EH (cell line): ENCODE data around the gene C17orf100.
"Not testable (repeated sequence)": the region's sequence is repeated elsewhere in the genome, so short reads cannot be mapped to it uniquely, and the experiment has no call there.

Experiments
- DNase-seq: peaks from one replicate; pipeline ENCODE4 v3.0.0-alpha.2; 2015; ENCODE audit warnings: low read depth

The C17orf100 gene

DNA sequence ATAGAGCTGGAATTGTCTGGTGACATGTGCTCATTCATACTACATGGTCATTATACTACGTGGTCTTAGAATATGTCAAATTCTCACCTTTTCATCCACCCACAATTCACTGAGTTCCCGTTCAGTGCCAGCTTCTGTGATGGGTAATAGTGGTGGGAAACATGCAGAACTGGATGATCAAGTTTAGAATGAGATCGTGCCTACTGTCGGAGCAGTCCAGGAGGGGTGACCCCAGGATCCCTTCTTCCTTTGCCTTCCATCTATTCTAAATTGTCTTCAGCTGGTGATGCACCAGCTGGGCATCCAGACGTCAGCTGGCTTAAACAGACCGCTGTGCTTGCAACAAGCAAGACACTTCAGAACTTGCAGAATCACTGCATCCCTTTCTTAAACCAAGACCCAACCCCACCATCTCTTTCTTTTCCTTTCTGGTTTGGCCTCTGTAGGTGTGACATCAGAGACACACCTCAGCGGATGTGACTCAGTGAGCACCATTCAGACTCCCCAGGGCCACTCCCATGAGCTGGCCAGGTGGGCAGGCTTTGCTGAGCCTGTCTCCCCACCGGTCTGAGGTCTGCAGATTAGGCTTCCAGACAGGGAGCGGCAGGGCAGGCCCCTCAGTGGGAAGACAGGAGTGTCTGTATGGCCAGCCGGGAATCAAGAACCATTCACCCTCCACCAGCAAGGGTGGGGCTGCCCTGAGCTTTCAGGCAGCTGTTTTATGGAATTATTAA is 18.1 kb downstream of the C17orf100 start:
- DNase-seq: no peak

DNA sequence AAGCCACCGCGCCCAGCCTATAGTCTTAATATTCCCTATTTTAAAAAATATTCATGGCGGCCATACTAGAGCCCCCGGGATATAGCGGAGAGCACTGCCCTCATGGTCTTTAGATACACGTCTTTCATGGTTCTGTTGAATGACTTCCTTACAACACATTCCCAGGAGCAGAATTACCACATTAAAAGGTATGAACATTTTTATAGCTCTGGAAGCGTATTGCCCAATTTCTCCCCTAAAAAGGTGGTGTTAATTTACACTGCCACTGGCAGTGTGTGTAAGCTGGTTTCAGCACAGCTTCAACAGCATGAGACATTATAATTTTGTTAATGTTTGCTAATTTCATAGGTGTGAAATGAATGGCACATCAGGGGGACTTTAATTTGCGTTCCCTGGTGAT is 19.0 kb downstream of the C17orf100 start:
- no peak for DNase-seq

DNA sequence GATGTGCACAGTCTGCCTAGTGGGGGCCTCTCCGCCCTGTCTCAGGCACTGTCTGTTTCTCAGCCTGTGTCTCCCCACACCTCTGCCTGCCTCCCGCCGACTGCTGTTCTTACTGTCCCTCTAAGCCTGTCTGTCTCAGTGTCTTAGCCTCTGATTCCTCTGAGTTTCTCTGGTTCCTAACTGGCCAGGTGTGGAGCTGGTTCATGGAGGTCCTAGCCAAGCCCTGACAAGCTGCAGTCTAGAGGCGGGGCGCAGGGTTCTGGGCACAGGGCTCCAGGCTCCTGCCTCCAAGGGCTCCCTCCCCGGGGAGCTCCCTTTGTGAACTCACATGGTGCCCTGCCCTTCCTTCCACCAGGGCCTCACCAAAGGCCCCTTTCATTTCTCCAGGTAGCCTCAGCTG is 19.4 kb downstream of the C17orf100 start:
- DNase-seq: no peak

- no peak for DNase-seq
These were observed 19.9 kb downstream of the C17orf100 start for GRCh38 chr17:6671431-6671830.

- no peak for DNase-seq
These were observed 23.0 kb downstream of the C17orf100 start for GRCh38 chr17:6674586-6674985.

DNA sequence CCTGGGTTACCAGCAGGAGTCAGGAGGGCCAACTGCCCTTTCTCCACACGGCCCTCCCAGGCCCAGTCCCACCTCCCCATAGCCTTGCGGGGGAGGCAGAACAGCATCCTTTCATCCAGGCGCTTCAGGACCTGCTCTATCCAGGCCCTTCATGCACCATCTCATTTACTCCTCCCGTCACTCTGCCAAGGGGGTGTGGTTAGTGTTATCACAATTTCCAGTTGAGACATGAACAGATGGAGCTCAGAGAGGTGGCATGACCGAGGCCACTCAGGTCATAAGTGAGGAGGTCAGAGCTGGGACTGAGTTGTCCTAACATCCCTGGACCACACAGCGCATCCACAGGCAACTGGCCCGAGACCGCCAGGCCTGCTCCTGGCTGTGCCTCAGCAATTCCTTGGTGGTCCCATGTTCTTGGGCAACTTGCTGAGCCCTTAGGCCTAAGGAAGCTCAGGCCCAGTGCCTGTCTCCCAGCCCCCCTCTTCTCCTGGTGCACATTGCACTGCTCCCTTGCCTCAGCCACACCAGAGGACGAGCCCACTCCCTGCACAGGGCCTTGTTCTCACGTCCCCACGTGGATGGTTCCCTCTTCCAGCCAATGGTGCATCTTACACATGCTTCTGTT is 23.8 kb downstream of the C17orf100 start:
- no peak for DNase-seq

DNA sequence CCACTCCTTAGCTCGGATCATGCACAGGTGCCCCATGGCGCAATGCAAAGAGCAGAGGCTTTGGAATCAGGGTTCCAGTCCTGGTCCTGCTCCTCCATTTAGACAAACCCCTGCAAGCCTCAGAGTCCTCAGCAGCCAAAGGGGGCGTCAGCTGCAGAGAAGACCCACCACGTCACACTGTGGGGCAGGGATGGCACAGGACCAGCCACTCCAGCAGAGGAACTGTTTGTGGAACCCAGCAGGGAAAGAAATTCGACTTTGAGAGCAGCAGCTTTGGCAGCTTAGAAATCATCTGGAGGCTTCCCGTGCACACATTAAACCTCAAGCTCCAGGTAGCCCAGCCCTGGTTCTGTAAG is 25.2 kb downstream of the C17orf100 start:
- no peak for DNase-seq

DNA sequence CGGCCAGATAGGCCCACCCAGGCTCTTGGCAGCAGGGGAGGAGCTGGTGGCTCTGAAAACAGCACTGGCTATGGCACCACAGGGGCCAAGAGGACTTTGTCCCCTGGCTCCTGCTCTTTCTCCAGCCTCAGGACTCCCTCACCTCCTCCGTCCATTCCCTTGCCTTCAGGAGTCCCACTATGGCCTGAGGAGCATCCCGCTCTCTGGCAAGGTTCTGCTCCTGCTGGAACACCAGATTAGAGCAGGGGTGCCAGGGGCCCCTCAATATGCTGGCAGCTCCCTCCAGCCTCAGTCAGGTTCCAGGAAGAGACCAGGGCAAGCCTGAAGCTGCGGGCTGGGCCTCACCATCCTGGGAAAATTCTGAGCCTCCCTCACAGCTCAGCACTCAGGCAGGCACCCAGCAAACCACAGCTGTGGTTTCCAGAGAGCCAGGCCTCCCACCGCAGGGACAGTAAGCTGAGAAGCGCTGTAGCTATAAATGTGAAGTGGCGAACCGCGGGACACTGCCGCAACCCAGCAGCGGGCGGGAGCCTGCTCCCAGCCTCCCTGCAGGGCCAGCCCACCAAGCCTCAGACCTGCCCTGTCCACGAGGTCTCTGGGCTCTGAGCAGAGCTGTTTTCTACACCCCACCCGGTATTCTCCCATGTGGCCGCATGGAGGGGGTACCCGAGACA is 25.7 kb downstream of the C17orf100 start:
- DNase-seq: peak; percentile 67

- no peak for DNase-seq
These were observed 26.4 kb downstream of the C17orf100 start for GRCh38 chr17:6677946-6678345.

DNA sequence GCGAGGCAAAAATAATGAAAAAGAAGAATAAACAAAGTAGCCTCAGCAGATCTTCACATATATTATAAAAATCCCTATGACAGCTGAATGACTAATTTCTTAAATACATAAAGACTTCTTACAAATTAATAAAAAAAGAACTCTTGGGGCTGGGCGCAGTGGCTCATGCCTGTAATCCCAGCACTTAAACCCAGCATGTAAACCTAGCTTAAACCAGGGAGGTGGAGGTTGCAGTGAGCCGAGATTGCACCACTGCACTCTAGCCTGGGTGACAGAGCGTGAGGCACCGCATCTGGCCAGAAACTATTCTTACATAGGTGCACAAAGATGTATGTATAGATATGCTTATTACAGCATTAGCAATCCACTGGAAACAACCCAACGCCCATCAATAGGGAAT is 27.7 kb downstream of the C17orf100 start:
- no peak for DNase-seq

DNA sequence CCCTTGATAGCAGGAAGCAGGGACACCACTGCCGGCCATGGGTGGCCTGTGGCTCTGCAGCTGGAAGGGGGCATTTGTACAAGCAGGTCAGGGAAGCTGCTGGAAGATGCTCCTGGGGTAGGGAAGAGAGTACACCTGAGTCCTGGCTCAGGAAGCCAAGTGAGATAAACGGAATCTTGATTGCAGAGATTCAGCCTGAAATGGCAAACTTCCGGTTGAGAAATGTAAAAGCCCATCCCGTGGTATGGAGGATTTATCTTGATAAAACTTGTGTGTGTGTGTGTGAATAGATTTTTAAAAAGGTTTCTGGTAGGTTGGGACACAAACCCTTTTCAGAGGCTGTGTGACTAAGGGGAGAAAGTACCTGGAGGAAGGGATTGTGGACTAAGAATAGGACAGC is 29.6 kb downstream of the C17orf100 start:
- DNase-seq: no peak

DNA sequence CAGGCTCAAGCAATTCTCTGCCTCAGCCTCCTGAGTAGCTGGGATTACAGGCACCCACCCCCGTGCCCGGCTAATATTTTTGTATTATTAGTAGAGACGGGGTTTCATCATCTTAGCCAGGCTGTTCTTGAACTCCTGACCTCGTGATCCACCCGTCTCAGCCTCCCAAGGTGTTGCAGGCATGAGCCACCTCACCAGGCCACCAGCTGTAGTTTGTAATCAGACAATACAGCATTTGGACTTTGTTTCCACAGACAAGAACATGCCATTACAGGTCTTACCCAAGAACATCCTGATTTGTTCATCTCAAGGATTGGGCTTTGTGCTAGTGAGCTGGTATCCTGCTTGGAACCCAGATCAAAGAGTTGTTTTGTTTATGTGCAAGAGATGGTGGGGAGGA is 30.1 kb downstream of the C17orf100 start:
- DNase-seq: no peak

- DNase-seq: no peak
These were observed 30.8 kb downstream of the C17orf100 start for GRCh38 chr17:6682339-6682738.

GRCh38 chr17:6683081-6683684 is 31.6 kb downstream of the C17orf100 start:
- DNase-seq: no peak

GRCh38 chr17:6683730-6684459 is 32.3 kb downstream of the C17orf100 start:
- DNase-seq: no peak

GRCh38 chr17:6684460-6684783 is 32.9 kb downstream of the C17orf100 start:
- DNase-seq: no peak

GRCh38 chr17:6684881-6685767 is 33.6 kb downstream of the C17orf100 start:
- no peak for DNase-seq

DNA sequence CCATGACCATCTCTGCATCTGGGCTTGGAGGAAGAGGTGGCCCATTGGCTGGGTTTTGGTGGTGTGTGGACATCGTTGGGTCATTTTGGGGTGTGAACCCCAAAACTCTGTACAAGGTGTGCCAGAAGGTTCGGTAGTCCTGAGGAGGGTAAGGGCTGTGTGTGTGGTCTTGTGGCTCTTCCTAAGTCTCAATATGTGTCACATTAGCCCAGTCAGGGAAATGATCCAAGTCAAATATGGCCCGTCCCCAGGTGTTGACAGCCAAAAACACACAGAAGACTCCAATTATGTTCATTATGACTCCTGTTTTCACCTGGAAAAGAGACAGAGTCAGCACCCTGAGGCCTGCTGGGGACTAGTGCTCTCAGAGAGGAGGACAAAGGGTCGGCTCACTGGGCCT is 34.5 kb downstream of the C17orf100 start:
- no peak for DNase-seq

GRCh38 chr17:6688944-6689343 is 37.4 kb downstream of the C17orf100 start:
- DNase-seq: no peak

DNA sequence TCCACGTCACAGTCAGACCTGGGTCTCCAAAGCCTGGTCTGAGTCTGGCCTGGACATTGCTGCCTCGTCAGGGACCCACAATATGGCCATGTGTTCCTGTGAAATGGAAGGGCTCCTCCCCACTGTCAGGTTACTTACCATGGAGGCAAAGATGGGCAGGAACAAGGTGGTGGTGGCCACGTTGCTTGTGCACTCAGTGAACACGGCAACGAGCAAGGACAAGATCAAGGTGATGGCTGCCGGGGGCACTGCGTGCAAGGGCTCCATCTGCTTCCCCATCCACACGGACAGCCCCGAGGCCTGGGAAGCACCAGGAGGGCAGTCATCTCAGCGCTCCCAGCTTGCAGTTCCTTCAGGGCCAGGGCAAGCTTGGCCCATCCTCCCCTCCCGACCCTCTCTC is 39.1 kb downstream of the C17orf100 start:
- no peak for DNase-seq

DNA sequence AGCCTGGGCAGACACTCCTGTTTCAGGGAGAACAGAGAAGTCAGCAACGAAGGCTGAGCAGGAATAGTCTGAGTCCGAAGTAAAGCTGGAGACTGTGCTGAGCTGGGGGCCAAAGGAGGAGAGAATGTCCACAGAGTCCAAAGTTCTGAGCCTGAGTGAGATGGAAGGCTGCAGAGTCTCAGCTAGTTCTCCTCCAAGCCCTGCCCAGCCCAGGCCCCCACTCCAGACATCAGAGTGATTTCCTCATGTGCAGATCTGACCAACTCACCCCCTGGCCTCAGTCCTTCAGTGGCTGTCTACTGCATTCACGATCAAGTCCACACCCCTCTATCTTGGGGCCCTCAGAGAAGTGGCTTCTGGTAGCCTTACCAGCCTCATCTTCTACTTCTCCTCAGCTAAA is 40.0 kb downstream of the C17orf100 start:
- DNase-seq: no peak

DNA sequence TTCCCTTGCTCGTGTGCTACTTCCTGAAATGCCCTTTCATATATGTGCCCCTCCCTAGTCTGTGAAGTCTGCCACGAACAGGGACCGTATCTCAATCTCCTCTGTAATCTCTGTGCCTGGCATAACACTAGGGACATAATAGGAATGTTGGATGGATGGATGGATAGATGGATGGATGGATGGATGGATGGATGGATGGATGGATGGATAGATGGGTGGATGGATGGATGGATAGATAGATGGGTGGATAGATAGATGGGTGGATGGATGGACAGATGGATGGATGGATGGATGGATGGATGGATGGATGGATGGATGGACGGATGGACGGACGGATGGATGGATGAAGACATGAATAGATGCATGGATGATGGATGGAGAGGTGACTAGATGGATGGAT is 40.4 kb downstream of the C17orf100 start:
- not testable (repeated sequence) for DNase-seq
